SK-N-SH (cell line): Measurements from ENCODE around the gene WARS2. TPM values are rescaled to one million over a fixed set of nuclear protein-coding genes. Genes with fewer than 3 reads are reported as not detected.

ENCODE experiments used
- CTCF ChIA-PET: fragments of 300-600, 350-600 bp; formaldehyde crosslinking; extraction: SDS; loops from one replicate; lab custom pipeline; 2021; lab: Yijun Ruan, JAX
- POLR2A ChIA-PET: fragments of 350-600 bp; sonication (Branson Sonifier 250); formaldehyde crosslinking; extraction: SDS; loops from one replicate; lab custom pipeline; 2020; ENCODE audit warnings: antibody characterized with exemption, inconsistent platforms; lab: Yijun Ruan, JAX
- DNase-seq: peaks from one replicate; pipeline ENCODE4 v3.0.0; 2012
- H2AFZ ChIP-seq: fragments of 200-600 bp; sonication (generic); 2 replicates; pipeline ENCODE4 v1.8.1; 2016; ENCODE audit warnings: antibody characterized with exemption, mild to moderate bottlenecking, low read depth
- H3F3A ChIP-seq: fragments of 200-600 bp; sonication (generic); replicated peaks from 2 replicates; pipeline ENCODE3; 2016; ENCODE audit warnings: antibody characterized with exemption, mild to moderate bottlenecking; ENCODE audit not compliant: insufficient read depth
- H3K27ac ChIP-seq, 2 experiments: fragments of 200-500 bp in 1 of 2; fragments of 200-600 bp in 1 of 2; sonication (Bioruptor generic) in 1 of 2; sonication (generic), shearing (Covaris generic) in 1 of 2; 2 replicates each; pipeline versions ENCODE4 v1.5.1 to v1.6.1; 2014 to 2016; ENCODE audit warnings: low read depth in 2 of 2, inconsistent platforms in 1 of 2, low read length in 1 of 2, mild to moderate bottlenecking in 1 of 2, mixed read lengths in 1 of 2
- H3K27me3 ChIP-seq: fragments of 200-600 bp; sonication (generic), shearing (Covaris generic); 2 replicates; pipeline ENCODE4 v1.6.1; 2016; ENCODE audit warnings: mixed run types; ENCODE audit not compliant: insufficient read depth
- H3K36me3 ChIP-seq, 2 experiments: fragments of 200-500 bp in 1 of 2; fragments of 200-600 bp in 1 of 2; sonication (Bioruptor generic) in 1 of 2; sonication (generic) in 1 of 2; replicated peaks in 1 of 2; 2 replicates each; pipeline versions ENCODE3 to v1.5.1; 2014 to 2016; ENCODE audit warnings: low read length in 1 of 2, mild to moderate bottlenecking in 1 of 2; ENCODE audit not compliant: insufficient read depth in 2 of 2, control insufficient read depth in 1 of 2
- H3K4me1 ChIP-seq, 2 experiments: fragments of 200-500 bp in 1 of 2; fragments of 200-600 bp in 1 of 2; sonication (Bioruptor generic) in 1 of 2; sonication (generic), shearing (Covaris generic) in 1 of 2; 2 replicates each; pipeline versions ENCODE4 v1.5.1 to v1.6.1; 2014 to 2016; ENCODE audit warnings: low read depth in 1 of 2, low read length in 1 of 2, mixed run types in 1 of 2; ENCODE audit not compliant: insufficient read depth in 2 of 2, control insufficient read depth in 1 of 2
- H3K4me2 ChIP-seq: fragments of 200-600 bp; sonication (generic), shearing (Covaris generic); 2 replicates; pipeline ENCODE4 v1.6.1; 2017; ENCODE audit warnings: mixed run types
- H3K4me3 ChIP-seq, 2 experiments: fragments of 200-500 bp in 1 of 2; fragments of 200-600 bp in 1 of 2; sonication (Bioruptor generic) in 1 of 2; sonication (generic), shearing (Covaris generic) in 1 of 2; 2 replicates each; pipeline versions ENCODE4 v1.5.1 to v1.8.1; 2014 to 2016; ENCODE audit warnings: low read depth in 2 of 2, inconsistent platforms in 1 of 2, low read length in 1 of 2, mild to moderate bottlenecking in 1 of 2, mixed read lengths in 1 of 2, moderate library complexity in 1 of 2
- H3K79me2 ChIP-seq: fragments of 200-600 bp; sonication (generic); 2 replicates; pipeline ENCODE4 v1.8.1; 2017; ENCODE audit warnings: mild to moderate bottlenecking; ENCODE audit not compliant: insufficient read depth
- H3K9ac ChIP-seq: fragments of 200-600 bp; sonication (generic); 2 replicates; pipeline ENCODE4 v1.6.1; 2017; ENCODE audit warnings: mixed run types
- H3K9me2 ChIP-seq: fragments of 200-600 bp; sonication (generic); 2 replicates; pipeline ENCODE4 v1.6.1; 2017; ENCODE audit warnings: mixed run types
- H3K9me3 ChIP-seq: fragments of 200-600 bp; sonication (generic); 2 replicates; pipeline ENCODE4 v1.6.1; 2017; ENCODE audit warnings: mixed run types, mild to moderate bottlenecking, moderate library complexity
- H4K20me1 ChIP-seq: fragments of 200-600 bp; sonication (generic); 2 replicates; pipeline ENCODE4 v1.6.1; 2017; ENCODE audit warnings: mild to moderate bottlenecking, mixed run types; ENCODE audit not compliant: insufficient read depth
- EP300 ChIP-seq, 2 experiments: IDR thresholded peaks; 2 replicates each; pipeline versions ENCODE4 v1.4.0 to v1.6.1; 2012; ENCODE audit warnings: borderline replicate concordance in 1 of 2, low read depth in 1 of 2, low read length in 1 of 2
- EZH2phosphoT487 ChIP-seq: fragments of 200-600 bp; sonication (generic); IDR thresholded peaks from 2 replicates; pipeline ENCODE4 v1.6.1; 2017; ENCODE audit warnings: low read depth, mixed run types, mild to moderate bottlenecking, antibody characterized with exemption, moderate library complexity, borderline replicate concordance
- FOSL2 ChIP-seq: IDR thresholded peaks from 2 replicates; pipeline ENCODE4 v1.4.0; 2012; ENCODE audit warnings: low read depth, mild to moderate bottlenecking, moderate library complexity, borderline replicate concordance
- FOXJ3 ChIP-seq: sonication (generic); formaldehyde crosslinking; IDR thresholded peaks from 2 replicates; pipeline ENCODE4 v1.5.1; 2020; ENCODE audit warnings: mild to moderate bottlenecking, missing genetic modification reagents
- GATA2 ChIP-seq: sonication (generic); formaldehyde crosslinking; IDR thresholded peaks from 2 replicates; pipeline ENCODE4 v1.5.0; 2020; ENCODE audit warnings: mild to moderate bottlenecking, missing genetic modification reagents
- MXI1 ChIP-seq: IDR thresholded peaks from 2 replicates; pipeline ENCODE4 v1.6.1; 2012; ENCODE audit warnings: mild to moderate bottlenecking, low read depth, low read length, improper control_type of control experiment
- NFIC ChIP-seq: IDR thresholded peaks from 2 replicates; pipeline ENCODE4 v1.4.0; 2012; ENCODE audit warnings: borderline replicate concordance
- RAD21 ChIP-seq: IDR thresholded peaks from 2 replicates; pipeline ENCODE4 v1.6.1; 2012; ENCODE audit warnings: mild to moderate bottlenecking, low read length
- RCOR1 ChIP-seq: fragments of 150-350 bp; IDR thresholded peaks from 2 replicates; pipeline ENCODE4 v1.6.1; 2017; ENCODE audit warnings: antibody characterized with exemption, low read length
- RXRA ChIP-seq: IDR thresholded peaks from 2 replicates; pipeline ENCODE4 v1.4.0; 2012; ENCODE audit warnings: low read depth, mild to moderate bottlenecking, borderline replicate concordance
- SIN3A ChIP-seq: IDR thresholded peaks from 2 replicates; pipeline ENCODE4 v1.6.1; 2012; ENCODE audit warnings: low read depth, mild to moderate bottlenecking, low read length, moderate library complexity, borderline replicate concordance
- TCF12 ChIP-seq: IDR thresholded peaks from 2 replicates; pipeline ENCODE4 v1.4.0; 2012
- TEAD4 ChIP-seq: IDR thresholded peaks from 2 replicates; pipeline ENCODE4 v1.4.0; 2012; ENCODE audit warnings: mild to moderate bottlenecking, borderline replicate concordance; ENCODE audit not compliant: insufficient read depth
- WGBS: methylation state at CpG from one replicate; pipeline ENCODE4 v1.1.6; 2017; ENCODE audit warnings: low lambda C conversion rate; 5-methylcytosine and 5-hydroxymethylcytosine counted together
- polyA plus RNA-seq, 3 experiments: library from polyadenylated mRNA; depleted of rRNA; stranded (reverse); fragments of >200 nt; gene quantifications; 2 replicates each; pipeline ENCODE4 v1.2.3, GENCODE V29; 2012
- TF ChIP-seq, protein P1 (sequence below): fragments of 150-350 bp; IDR thresholded peaks from 2 replicates; pipeline ENCODE4 v1.6.1; 2016; ENCODE audit warnings: mild to moderate bottlenecking, low read depth, low read length
- TF ChIP-seq, protein P2 (sequence below): IDR thresholded peaks from 2 replicates; pipeline ENCODE4 v1.4.0; 2012; ENCODE audit warnings: low read depth
- TF ChIP-seq, protein P3 (sequence below): IDR thresholded peaks from 2 replicates; pipeline ENCODE4; 2012
- TF ChIP-seq, protein P4 (sequence below): IDR thresholded peaks from 2 replicates; pipeline ENCODE4 v1.4.0; 2012; ENCODE audit warnings: low read depth, borderline replicate concordance
- TF ChIP-seq, protein P5 (sequence below): fragments of 150-350 bp; IDR thresholded peaks from 2 replicates; pipeline ENCODE4 v1.6.1; 2017; ENCODE audit warnings: antibody characterized with exemption, low read length, low read depth, borderline replicate concordance
- TF ChIP-seq, protein P6 (sequence below): fragments of 200-600 bp; sonication (generic); IDR thresholded peaks from 2 replicates; pipeline ENCODE4 v1.6.1; 2017; ENCODE audit warnings: antibody characterized with exemption, mild to moderate bottlenecking, moderate library complexity

WARS2 gene
- polyA plus RNA-seq, 1 of the 3 experiments (the other 2 are of a cell fraction) = 4.8 TPM

DNA sequence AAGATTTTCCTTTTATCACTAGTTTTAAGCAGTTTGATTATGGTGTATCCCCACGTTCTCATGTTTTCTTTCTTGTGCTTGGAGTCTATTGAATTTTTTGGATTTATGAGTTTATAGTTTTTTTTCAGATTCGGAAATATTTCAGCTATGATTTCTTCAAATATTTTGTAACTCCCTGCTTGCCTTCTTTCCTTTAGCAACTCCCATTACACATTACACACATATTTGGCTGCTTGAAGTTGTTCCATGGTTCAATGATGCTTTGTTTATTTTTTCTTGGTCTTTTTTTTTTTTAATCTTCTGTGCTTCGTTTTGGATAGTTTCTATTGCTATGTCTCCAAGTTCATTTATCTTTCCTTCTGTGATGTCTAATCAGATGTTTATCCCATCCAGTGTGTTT is 48.5 kb upstream of the WARS2 start:
- 46% methylated on average over 3 of the region's 3 CpGs for WGBS
- POLR2A ChIA-PET = no interaction called here

More for the DNA sequence above, 48.5 kb upstream of the WARS2 start:
- no peaks in the 10 kb centered on the region for H3K9me3 ChIP-seq
- no peak overlapping the region for H3K9ac ChIP-seq
- TF ChIP-seq, protein P1, sequence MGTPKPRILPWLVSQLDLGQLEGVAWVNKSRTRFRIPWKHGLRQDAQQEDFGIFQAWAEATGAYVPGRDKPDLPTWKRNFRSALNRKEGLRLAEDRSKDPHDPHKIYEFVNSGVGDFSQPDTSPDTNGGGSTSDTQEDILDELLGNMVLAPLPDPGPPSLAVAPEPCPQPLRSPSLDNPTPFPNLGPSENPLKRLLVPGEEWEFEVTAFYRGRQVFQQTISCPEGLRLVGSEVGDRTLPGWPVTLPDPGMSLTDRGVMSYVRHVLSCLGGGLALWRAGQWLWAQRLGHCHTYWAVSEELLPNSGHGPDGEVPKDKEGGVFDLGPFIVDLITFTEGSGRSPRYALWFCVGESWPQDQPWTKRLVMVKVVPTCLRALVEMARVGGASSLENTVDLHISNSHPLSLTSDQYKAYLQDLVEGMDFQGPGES = no peak
- TF ChIP-seq RXRA (no peak), MXI1 (no peak), RCOR1 (no peak), EP300 (IDR thresholded peaks at IDR 0.05; ENCODE audit: borderline replicate concordance in 1 of 2, low read depth in 1 of 2, low read length in 1 of 2) (no peak), SIN3A (no peak), FOXJ3 (CRISPR knock-in tag) (no peak), NFIC (no peak), GATA2 (no peak), RAD21 (no peak), EZH2phosphoT487 (no peak), TCF12 (no peak), FOSL2 (no peak), TEAD4 (no peak)
- TF ChIP-seq, protein P2, sequence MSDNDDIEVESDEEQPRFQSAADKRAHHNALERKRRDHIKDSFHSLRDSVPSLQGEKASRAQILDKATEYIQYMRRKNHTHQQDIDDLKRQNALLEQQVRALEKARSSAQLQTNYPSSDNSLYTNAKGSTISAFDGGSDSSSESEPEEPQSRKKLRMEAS = no peak
- TF ChIP-seq, protein P3, sequence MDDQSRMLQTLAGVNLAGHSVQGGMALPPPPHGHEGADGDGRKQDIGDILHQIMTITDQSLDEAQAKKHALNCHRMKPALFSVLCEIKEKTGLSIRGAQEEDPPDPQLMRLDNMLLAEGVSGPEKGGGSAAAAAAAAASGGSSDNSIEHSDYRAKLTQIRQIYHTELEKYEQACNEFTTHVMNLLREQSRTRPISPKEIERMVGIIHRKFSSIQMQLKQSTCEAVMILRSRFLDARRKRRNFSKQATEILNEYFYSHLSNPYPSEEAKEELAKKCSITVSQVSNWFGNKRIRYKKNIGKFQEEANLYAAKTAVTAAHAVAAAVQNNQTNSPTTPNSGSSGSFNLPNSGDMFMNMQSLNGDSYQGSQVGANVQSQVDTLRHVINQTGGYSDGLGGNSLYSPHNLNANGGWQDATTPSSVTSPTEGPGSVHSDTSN = no peak
- TF ChIP-seq, protein P4, sequence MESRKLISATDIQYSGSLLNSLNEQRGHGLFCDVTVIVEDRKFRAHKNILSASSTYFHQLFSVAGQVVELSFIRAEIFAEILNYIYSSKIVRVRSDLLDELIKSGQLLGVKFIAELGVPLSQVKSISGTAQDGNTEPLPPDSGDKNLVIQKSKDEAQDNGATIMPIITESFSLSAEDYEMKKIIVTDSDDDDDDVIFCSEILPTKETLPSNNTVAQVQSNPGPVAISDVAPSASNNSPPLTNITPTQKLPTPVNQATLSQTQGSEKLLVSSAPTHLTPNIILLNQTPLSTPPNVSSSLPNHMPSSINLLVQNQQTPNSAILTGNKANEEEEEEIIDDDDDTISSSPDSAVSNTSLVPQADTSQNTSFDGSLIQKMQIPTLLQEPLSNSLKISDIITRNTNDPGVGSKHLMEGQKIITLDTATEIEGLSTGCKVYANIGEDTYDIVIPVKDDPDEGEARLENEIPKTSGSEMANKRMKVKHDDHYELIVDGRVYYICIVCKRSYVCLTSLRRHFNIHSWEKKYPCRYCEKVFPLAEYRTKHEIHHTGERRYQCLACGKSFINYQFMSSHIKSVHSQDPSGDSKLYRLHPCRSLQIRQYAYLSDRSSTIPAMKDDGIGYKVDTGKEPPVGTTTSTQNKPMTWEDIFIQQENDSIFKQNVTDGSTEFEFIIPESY = no peak
- TF ChIP-seq, protein P5, sequence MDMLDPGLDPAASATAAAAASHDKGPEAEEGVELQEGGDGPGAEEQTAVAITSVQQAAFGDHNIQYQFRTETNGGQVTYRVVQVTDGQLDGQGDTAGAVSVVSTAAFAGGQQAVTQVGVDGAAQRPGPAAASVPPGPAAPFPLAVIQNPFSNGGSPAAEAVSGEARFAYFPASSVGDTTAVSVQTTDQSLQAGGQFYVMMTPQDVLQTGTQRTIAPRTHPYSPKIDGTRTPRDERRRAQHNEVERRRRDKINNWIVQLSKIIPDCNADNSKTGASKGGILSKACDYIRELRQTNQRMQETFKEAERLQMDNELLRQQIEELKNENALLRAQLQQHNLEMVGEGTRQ = no peak
- TF ChIP-seq, protein P6, sequence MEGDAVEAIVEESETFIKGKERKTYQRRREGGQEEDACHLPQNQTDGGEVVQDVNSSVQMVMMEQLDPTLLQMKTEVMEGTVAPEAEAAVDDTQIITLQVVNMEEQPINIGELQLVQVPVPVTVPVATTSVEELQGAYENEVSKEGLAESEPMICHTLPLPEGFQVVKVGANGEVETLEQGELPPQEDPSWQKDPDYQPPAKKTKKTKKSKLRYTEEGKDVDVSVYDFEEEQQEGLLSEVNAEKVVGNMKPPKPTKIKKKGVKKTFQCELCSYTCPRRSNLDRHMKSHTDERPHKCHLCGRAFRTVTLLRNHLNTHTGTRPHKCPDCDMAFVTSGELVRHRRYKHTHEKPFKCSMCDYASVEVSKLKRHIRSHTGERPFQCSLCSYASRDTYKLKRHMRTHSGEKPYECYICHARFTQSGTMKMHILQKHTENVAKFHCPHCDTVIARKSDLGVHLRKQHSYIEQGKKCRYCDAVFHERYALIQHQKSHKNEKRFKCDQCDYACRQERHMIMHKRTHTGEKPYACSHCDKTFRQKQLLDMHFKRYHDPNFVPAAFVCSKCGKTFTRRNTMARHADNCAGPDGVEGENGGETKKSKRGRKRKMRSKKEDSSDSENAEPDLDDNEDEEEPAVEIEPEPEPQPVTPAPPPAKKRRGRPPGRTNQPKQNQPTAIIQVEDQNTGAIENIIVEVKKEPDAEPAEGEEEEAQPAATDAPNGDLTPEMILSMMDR = no peak
- H2AFZ ChIP-seq = no peak overlapping the region
- no peaks in the 10 kb centered on the region for H3F3A ChIP-seq
- peaks cover 0 to 5% of the 10 kb centered on the region in 2 experiments for H3K36me3 ChIP-seq
- no peaks in the 10 kb centered on the region for H3K9me2 ChIP-seq
- H3K4me1 ChIP-seq = no peaks in the 10 kb centered on the region
- DNase-seq = no peak
- H4K20me1 ChIP-seq = no peaks in the 10 kb centered on the region
- H3K4me3 ChIP-seq = no peak overlapping the region
- no peaks in the 10 kb centered on the region for H3K27me3 ChIP-seq
- CTCF ChIA-PET = no interaction called here
- H3K79me2 ChIP-seq = no peaks in the 10 kb centered on the region
- no peak overlapping the region for H3K4me2 ChIP-seq
- H3K27ac ChIP-seq = no peak overlapping the region
